Measurements from ENCODE around the gene NEU4.

GRCh38 chr2:241860184-241861078 is 51.4 kb downstream of the NEU4 start:
- TF ChIP-seq EP300 (IDR thresholded peaks at IDR 0.05) = no peak
- TF ChIP-seq CTCF (IDR thresholded peaks at IDR 0.05) = no peak
- no peak for TF ChIP-seq POLR2AphosphoS5 (IDR thresholded peaks at IDR 0.05)
- TF ChIP-seq POLR2A (IDR thresholded peaks at IDR 0.05) = no peak

All from sigmoid colon (tissue), 4 donors.